ENCODE data around the gene ACP4. TPM values are rescaled to one million over a fixed set of nuclear protein-coding genes. Genes with fewer than 3 reads are reported as not detected.
"Not testable (repeated sequence)": the region's sequence is repeated elsewhere in the genome, so short reads cannot be mapped to it uniquely, and the experiment has no call there.

The ACP4 gene
- total and polyA plus RNA-seq, 12 donors, result not detected

DNA sequence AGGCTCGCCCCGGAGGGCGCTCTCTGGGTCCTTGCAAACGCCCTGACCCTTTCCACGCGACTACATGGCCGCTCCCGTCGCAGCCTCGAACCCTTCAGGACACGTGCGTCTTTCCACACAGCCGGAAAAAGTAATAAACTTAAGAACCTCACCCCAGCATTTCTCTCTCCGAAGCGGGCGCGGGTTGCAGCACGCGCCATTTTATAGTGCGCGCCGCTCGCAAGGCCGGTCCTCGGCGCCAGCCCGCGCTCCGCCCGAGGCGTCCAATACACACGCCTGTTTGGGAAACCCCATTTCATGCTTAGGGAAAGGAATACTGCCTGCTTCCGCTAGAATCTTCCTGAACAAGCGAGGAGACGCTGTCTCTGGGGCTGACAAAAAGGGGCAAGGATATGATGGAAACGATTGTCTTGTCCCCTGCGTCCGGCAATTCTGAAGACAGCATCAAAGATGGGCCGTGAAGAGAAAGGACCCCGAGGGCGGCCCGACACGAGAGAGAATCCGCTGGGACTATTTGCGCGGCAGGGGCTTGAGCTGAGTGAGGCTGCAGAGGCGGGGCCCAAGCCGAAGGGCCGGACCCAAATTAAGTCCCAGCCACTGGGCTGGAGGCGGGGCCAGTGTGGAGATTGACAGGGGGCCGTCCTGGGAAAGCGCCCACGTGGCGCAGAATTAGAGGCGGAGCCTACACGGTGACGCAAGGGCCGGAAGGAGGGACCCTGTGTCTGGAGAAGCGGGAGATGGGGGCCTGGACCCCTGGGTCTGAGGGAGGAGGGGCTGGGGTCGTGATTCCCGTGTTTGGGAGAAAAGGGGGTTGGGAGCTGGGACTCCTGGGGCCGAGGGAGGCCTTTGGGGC is 14.4 kb downstream of the ACP4 start:
- peaks cover 0 to 27% (median 5%) of the 10 kb centered on the region in 9 donors for H3K36me3 ChIP-seq
- peak overlapping the region; percentile 91 to 99 (median 96) for H3K27ac ChIP-seq
- H3K4me1 ChIP-seq, result peaks cover 7 to 26% (median 22%) of the 10 kb centered on the region in 9 donors
- TF ChIP-seq, protein P1, sequence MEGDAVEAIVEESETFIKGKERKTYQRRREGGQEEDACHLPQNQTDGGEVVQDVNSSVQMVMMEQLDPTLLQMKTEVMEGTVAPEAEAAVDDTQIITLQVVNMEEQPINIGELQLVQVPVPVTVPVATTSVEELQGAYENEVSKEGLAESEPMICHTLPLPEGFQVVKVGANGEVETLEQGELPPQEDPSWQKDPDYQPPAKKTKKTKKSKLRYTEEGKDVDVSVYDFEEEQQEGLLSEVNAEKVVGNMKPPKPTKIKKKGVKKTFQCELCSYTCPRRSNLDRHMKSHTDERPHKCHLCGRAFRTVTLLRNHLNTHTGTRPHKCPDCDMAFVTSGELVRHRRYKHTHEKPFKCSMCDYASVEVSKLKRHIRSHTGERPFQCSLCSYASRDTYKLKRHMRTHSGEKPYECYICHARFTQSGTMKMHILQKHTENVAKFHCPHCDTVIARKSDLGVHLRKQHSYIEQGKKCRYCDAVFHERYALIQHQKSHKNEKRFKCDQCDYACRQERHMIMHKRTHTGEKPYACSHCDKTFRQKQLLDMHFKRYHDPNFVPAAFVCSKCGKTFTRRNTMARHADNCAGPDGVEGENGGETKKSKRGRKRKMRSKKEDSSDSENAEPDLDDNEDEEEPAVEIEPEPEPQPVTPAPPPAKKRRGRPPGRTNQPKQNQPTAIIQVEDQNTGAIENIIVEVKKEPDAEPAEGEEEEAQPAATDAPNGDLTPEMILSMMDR (IDR thresholded peaks at IDR 0.05), result no peak
- ATAC-seq (peak; percentile 99 to 100 (median 99)), DNase-seq (peak; percentile 97 to 99)
- intact Hi-C loops (cut with DNase I), result loop anchor here in 1 of 10 donors (10.0 kb wide), 1 partner anchor 290 kb away; the partner anchor contains the start of genes ASPDH and JOSD2
- no peaks in the 10 kb centered on the region for H3K27me3 ChIP-seq
- H3K9me3 ChIP-seq, result no peaks in the 10 kb centered on the region
- peak overlapping the region; percentile 69 to 99 (median 82) for H3K4me3 ChIP-seq
- WGBS, 2 donors, result 0% methylated on average over 62 of the region's 62 CpGs

DNA sequence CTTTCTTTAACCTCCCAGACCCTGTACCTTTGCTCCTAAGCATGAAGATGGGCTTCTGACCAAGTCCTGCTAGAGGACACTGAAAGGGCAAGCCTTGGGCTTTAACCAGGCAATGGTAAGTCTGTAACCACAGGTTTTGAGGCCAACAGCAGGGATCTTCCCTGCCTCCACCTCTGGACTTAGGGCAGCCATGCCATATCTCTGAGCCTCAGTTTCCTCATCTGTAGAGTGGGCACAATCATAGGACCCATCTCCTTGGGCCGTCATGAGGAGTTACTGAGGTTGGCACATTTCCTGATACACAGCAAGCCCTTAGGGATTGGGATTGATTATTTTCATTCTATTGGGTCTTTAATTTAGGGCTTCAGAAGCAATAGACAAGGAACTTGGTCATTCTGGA is 18.6 kb downstream of the ACP4 start:
- TF ChIP-seq, protein P1 (IDR thresholded peaks at IDR 0.05), result no peak
- ATAC-seq (no peak), DNase-seq (no peak)
- H3K4me3 ChIP-seq, result no peak overlapping the region
- intact Hi-C loops (cut with DNase I), result loop anchor here in 1 of 10 donors (10.0 kb wide), 1 partner anchor 294 kb away; the partner anchor contains the start of genes ASPDH and JOSD2
- H3K27ac ChIP-seq, result no peak overlapping the region
- H3K4me1 ChIP-seq, result peaks cover 0 to 8% (median 5%) of the 10 kb centered on the region in 9 donors
- no peaks in the 10 kb centered on the region for H3K36me3 ChIP-seq
- no peaks in the 10 kb centered on the region for H3K9me3 ChIP-seq
- 44 to 76% methylated on average over 1 of the region's 1 CpG for WGBS, 2 donors
- H3K27me3 ChIP-seq, result peaks cover 0 to 13% (median 5%) of the 10 kb centered on the region in 7 donors

DNA sequence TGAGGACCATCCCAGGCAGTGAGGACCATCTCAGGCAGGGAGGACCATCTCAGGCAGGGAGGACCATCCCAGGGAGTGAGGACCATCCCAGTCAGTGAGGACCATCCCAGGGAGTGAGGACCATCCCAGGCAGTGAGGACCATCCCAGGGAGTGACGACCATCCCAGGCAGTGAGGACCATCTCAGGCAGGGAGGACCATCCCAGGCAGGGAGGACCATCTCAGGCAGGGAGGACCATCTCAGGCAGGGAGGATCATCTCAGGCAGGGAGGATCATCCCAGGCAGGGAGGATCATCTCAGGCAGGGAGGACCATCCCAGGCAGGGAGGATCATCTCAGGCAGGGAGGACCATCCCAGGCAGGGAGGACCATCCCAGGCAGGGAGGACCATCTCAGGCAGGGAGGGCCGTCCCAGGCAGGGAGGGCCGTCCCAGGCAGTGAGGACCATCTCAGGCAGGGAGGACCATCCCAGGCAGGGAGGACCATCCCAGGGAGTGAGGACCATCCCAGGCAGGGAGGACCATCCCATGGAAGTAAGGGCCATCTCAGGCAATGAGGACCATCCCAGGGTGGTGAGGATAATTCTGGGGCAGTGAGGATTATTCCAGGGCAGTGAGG is 21.5 kb downstream of the ACP4 start:
- H3K27ac ChIP-seq; DNase-seq; H3K9me3 ChIP-seq; ATAC-seq; intact Hi-C loops (cut with DNase I); H3K4me1 ChIP-seq; H3K4me3 ChIP-seq; H3K36me3 ChIP-seq: not testable (repeated sequence)
- 76 to 82% methylated on average over 3 of the region's 3 CpGs for WGBS, 2 donors
- peaks cover 0 to 33% (median 12%) of the 10 kb centered on the region in 7 donors for H3K27me3 ChIP-seq

DNA sequence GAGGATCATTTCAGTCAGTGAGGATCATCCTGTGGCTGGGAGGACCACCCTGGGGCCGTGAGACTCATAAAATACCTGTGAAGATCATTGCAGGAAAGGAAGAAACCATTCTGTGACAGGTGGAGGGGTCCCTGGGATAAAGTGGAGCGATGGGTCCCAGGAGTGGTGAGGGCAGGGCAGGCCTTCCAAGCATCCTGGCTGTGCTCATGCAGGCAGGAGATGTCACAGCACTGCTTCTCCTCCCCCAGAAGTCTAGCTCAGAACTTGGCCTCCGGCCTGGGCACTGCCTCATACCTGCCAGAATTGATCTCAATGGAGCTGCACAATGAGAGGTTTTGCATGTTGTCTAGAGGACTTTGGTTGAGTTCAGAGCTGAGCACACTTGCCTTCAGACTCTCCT is 22.3 kb downstream of the ACP4 start:
- H3K36me3 ChIP-seq, result no peaks in the 10 kb centered on the region
- TF ChIP-seq, protein P1 (IDR thresholded peaks at IDR 0.05), result no peak
- H3K27ac ChIP-seq, result no peak overlapping the region
- DNase-seq (no peak), ATAC-seq (no peak)
- no peaks in the 10 kb centered on the region for H3K4me1 ChIP-seq
- H3K27me3 ChIP-seq, result peaks cover 0 to 38% (median 18%) of the 10 kb centered on the region in 7 donors
- no peak overlapping the region for H3K4me3 ChIP-seq
- H3K9me3 ChIP-seq, result no peaks in the 10 kb centered on the region
- WGBS, 2 donors, result 63 to 71% methylated on average over 3 of the region's 3 CpGs
- intact Hi-C loops (cut with DNase I), result no loop called here
